ENCODE measurements around the gene ZXDC.

The ZXDC gene, protein sequence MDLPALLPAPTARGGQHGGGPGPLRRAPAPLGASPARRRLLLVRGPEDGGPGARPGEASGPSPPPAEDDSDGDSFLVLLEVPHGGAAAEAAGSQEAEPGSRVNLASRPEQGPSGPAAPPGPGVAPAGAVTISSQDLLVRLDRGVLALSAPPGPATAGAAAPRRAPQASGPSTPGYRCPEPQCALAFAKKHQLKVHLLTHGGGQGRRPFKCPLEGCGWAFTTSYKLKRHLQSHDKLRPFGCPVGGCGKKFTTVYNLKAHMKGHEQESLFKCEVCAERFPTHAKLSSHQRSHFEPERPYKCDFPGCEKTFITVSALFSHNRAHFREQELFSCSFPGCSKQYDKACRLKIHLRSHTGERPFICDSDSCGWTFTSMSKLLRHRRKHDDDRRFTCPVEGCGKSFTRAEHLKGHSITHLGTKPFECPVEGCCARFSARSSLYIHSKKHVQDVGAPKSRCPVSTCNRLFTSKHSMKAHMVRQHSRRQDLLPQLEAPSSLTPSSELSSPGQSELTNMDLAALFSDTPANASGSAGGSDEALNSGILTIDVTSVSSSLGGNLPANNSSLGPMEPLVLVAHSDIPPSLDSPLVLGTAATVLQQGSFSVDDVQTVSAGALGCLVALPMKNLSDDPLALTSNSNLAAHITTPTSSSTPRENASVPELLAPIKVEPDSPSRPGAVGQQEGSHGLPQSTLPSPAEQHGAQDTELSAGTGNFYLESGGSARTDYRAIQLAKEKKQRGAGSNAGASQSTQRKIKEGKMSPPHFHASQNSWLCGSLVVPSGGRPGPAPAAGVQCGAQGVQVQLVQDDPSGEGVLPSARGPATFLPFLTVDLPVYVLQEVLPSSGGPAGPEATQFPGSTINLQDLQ

DNA sequence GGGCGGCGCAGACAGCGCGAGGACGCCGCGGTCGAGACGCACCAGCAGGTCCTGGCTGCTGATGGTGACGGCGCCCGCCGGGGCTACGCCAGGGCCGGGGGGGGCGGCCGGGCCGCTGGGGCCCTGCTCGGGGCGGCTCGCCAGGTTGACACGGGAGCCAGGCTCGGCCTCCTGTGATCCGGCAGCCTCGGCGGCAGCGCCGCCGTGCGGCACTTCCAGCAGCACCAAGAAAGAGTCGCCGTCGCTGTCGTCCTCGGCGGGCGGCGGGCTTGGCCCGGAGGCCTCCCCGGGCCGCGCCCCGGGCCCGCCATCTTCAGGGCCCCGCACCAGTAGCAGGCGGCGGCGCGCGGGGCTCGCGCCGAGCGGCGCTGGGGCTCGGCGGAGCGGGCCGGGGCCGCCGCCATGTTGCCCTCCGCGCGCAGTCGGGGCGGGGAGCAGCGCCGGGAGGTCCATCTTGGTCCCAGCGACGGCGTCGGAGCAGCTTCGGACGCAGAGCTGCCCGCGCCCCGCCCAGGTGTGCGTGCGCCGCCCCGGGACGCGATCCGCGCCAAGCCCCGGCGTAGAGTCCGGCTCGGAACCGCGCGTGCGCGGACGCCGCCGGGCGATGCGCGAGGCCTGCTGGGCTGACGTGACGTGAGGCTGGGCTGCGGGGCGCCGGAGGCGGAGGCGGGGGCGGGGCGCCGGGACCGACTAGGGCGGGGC is at the start of gene ZXDC:
ZXDC (minus strand) TSS at position 479 of the 702 bp plus-strand sequence; CDS start at position 453, 26 bp downstream.
- Histone ChIP-seq H3K9me3 (ENCODE audit: low read length) (no peaks in the 10 kb centered on the region), H3K4me1 (ENCODE audit: insufficient read depth, low read length) (peaks cover 38% of the 10 kb centered on the region), H3K27ac (ENCODE audit: low read depth, low read length) (peak within 1 kb of the TSS; percentile 87), H3K9ac (ENCODE audit: low read length) (peak within 1 kb of the TSS; percentile 71), H3K36me3 (ENCODE audit: insufficient read depth, low read length) (peaks cover 18% of the 10 kb centered on the region), H3K4me3 (ENCODE audit: low read depth in 1 of 2, low read length in 2 of 2) (peak within 1 kb of the TSS; percentile 67 to 88), H3K27me3 (ENCODE audit: control insufficient read depth in 1 of 2, insufficient read depth in 2 of 2, low read length in 2 of 2) (no peaks in the 10 kb centered on the region)

DNA sequence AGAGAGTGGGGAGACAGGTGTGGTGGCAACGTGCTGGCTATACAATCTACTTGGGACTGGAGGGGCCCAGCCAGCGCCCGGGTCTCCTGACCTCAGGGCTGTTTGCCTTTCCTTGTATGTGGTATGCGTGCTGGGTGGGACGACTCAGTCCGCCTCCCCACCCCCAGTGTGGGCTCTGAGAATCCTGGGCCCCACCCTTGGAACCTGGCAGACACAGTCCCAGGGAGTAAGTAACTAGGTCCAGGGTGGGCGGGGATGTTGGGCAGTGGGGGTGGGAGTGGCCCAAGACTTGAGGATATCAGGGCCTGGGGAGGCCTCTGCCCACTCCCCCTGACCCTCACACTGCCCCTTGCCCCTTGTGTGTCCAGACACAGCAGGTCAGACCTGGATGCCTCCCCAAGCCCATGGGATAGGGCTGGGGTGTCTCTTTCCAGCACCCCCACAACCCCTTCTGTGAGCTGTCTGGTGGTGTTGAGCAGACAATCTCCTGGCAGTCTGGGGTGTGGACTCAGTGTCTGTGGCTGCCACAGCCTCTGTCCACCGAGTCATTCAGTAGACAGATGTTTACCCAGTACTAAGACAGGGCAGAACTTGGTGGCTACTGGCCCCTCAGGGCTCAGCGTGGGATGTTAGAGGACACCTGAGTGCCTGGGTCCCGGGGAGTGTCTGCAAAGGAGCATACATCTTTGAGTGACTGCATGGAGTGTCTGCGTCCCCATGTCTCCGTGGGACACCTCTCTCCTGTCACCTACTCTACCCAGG is 49.6 kb upstream of the ZXDC start:
- Histone ChIP-seq H3K4me1 (ENCODE audit: insufficient read depth, low read length) (peaks cover 4% of the 10 kb centered on the region), H3K4me3 (ENCODE audit: low read depth in 1 of 2, low read length in 2 of 2) (no peak overlapping the region), H3K9me3 (ENCODE audit: low read length) (no peaks in the 10 kb centered on the region), H3K27ac (ENCODE audit: low read depth, low read length) (no peak overlapping the region), H3K9ac (ENCODE audit: low read length) (no peak overlapping the region), H3K27me3 (ENCODE audit: control insufficient read depth in 1 of 2, insufficient read depth in 2 of 2, low read length in 2 of 2) (peaks cover 9 to 16% of the 10 kb centered on the region in 2 donors), H3K36me3 (ENCODE audit: insufficient read depth, low read length) (no peaks in the 10 kb centered on the region)

DNA sequence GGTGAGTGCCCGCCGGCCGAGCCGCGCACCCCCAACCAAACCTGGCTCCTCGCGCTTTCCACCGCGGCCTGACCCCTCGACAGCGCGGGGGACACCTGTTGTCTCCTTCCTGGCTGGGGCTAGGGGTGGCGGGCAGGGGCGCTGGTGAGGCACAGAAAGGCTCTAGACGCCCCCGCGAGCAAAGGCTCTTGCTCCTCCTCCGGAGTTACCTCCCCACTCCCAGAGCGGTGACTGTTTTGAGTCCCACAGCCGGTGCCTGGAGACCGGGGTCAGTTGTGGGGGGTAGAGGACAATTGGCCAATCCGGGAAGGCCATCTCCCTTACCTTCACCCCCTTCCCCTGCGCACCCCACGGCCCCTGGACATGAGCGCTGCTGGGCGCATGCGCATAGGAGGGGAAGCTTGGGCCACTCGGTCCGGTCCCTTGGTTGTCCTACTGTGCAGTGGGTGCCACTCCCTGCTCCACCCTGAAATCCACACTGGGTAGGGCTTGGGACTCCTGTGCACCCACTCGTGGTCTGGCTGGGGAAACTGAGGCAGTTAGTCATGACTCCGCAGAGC is 48.8 kb upstream of the ZXDC start:
- H3K9me3 ChIP-seq (ENCODE audit: low read length) = no peaks in the 10 kb centered on the region
- peak overlapping the region in 1 of 2 donors; percentile 32 for H3K4me3 ChIP-seq (ENCODE audit: low read depth in 1 of 2, low read length in 2 of 2)

DNA sequence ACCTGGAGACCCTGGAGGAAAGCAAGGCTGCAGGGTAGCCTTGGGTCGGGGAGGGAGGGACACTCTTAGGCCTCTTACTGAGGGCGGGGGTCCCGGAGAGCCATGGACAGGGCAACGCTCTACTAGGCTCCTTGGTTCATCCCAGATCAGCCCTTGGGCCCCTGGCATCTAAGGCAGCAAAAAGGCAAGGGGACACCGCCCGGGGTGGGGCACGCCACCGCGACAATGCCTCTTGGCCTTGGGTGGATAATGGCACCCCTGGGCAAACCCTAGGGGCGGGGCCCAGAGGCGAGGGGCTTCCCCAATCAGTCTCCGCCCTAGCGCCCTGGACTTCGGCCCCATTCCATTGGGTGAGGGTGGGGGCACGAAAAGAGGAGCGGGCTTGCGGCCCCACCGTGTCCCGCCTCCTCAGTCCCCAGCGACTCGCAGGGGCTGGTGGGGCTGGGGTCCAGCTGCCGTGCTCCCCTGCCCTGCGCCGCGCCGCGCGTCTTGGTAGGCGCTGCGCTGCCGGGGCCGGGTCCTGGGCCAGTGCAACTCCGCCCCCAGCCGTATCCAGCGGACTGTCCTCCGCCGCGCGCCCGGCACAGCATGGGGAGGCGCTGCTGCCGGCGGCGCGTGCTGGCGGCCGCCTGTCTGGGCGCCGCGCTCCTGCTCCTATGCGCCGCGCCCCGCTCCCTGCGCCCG is 48.2 kb upstream of the ZXDC start, which contains the start of gene CHST13:
CHST13 (plus strand) TSS at position 411 of the 684 bp plus-strand sequence; CDS start at position 589, 178 bp downstream.
- Histone ChIP-seq H3K9me3 (ENCODE audit: low read length) (no peaks in the 10 kb centered on the region), H3K27me3 (ENCODE audit: control insufficient read depth in 1 of 2, insufficient read depth in 2 of 2, low read length in 2 of 2) (peaks cover 9 to 16% of the 10 kb centered on the region in 2 donors), H3K27ac (ENCODE audit: low read depth, low read length) (no peak within 1 kb of the TSS), H3K36me3 (ENCODE audit: insufficient read depth, low read length) (no peaks in the 10 kb centered on the region), H3K4me3 (ENCODE audit: low read depth in 1 of 2, low read length in 2 of 2) (peak within 1 kb of the TSS in 1 of 2 donors; percentile 32), H3K4me1 (ENCODE audit: insufficient read depth, low read length) (peaks cover 4% of the 10 kb centered on the region), H3K9ac (ENCODE audit: low read length) (no peak within 1 kb of the TSS)

More for the DNA sequence above, 48.8 kb upstream of the ZXDC start:
- Histone ChIP-seq H3K9ac (ENCODE audit: low read length) (no peak overlapping the region), H3K27ac (ENCODE audit: low read depth, low read length) (no peak overlapping the region), H3K36me3 (ENCODE audit: insufficient read depth, low read length) (no peaks in the 10 kb centered on the region), H3K4me1 (ENCODE audit: insufficient read depth, low read length) (peaks cover 4% of the 10 kb centered on the region), H3K27me3 (ENCODE audit: control insufficient read depth in 1 of 2, insufficient read depth in 2 of 2, low read length in 2 of 2) (peaks cover 9 to 16% of the 10 kb centered on the region in 2 donors)

DNA sequence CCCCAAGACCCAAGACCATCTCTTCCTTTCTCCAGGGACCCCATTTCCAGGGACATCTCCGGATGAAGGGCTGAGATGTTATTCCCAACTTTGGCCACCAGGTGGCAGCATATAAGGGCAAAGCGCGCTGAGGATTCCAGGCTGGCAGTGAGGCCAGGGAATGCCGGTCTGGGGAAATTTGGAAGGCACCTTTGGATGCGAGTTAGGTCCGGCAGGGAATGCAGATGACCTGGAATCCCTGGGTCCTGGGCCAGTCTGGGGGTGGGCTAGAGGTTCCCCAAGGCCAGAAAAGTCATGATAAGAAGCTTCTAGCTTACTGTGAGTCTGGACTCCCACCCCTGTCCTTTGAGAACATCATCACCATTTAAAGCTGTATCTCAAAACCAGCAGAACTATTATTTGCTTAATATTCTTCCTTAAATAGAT is 46.7 kb upstream of the ZXDC start:
- Histone ChIP-seq H3K9ac (ENCODE audit: low read length) (no peak overlapping the region), H3K4me1 (ENCODE audit: insufficient read depth, low read length) (peaks cover 4% of the 10 kb centered on the region), H3K4me3 (ENCODE audit: low read depth in 1 of 2, low read length in 2 of 2) (no peak overlapping the region), H3K27me3 (ENCODE audit: control insufficient read depth in 1 of 2, insufficient read depth in 2 of 2, low read length in 2 of 2) (peaks cover 9 to 22% of the 10 kb centered on the region in 2 donors), H3K36me3 (ENCODE audit: insufficient read depth, low read length) (no peaks in the 10 kb centered on the region), H3K9me3 (ENCODE audit: low read length) (no peaks in the 10 kb centered on the region), H3K27ac (ENCODE audit: low read depth, low read length) (no peak overlapping the region)

DNA sequence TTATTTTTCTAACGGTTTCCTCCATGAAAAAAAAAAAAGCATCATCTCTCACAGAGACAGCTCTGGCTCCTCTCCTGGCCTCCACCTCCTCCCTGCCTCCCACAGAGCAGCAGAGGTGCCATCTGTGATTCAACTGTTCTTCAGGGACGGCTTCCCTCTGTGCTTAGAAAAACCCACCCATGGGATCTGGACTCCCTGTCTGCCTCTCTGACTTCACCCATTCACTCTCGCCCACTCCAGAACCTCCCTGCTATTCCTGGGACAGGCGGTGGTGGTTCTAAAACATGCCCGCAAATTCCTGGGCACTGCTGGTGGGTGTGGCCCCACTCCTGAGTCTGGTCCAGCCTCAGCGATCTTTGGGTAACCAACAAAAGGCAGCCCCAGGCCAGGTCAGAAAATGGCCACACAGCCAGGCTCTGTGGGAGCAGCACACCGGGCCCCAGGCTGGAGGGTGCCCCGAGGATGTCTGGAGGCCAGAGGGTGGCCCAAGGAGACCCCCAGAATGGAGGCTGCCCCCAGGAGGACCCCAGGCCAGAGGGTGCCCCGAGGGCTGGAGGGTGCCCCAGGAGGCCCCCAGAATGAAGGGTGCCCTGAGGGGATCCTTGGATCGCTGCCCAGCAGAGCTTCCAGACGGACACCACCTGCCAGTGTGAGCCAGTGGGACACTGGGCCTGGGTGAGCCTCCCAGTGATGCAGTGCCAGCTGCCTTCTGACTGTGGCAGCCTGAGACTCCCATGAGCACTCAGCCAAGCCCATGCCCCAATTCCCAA is 45.6 kb upstream of the ZXDC start:
- peaks cover 4% of the 10 kb centered on the region for H3K4me1 ChIP-seq (ENCODE audit: insufficient read depth, low read length)
- H3K27me3 ChIP-seq (ENCODE audit: control insufficient read depth in 1 of 2, insufficient read depth in 2 of 2, low read length in 2 of 2) = peaks cover 9 to 22% of the 10 kb centered on the region in 2 donors
- no peak overlapping the region for H3K9ac ChIP-seq (ENCODE audit: low read length)
- no peaks in the 10 kb centered on the region for H3K36me3 ChIP-seq (ENCODE audit: insufficient read depth, low read length)
- H3K9me3 ChIP-seq (ENCODE audit: low read length) = no peaks in the 10 kb centered on the region
- H3K27ac ChIP-seq (ENCODE audit: low read depth, low read length) = no peak overlapping the region
- no peak overlapping the region for H3K4me3 ChIP-seq (ENCODE audit: low read depth in 1 of 2, low read length in 2 of 2)

DNA sequence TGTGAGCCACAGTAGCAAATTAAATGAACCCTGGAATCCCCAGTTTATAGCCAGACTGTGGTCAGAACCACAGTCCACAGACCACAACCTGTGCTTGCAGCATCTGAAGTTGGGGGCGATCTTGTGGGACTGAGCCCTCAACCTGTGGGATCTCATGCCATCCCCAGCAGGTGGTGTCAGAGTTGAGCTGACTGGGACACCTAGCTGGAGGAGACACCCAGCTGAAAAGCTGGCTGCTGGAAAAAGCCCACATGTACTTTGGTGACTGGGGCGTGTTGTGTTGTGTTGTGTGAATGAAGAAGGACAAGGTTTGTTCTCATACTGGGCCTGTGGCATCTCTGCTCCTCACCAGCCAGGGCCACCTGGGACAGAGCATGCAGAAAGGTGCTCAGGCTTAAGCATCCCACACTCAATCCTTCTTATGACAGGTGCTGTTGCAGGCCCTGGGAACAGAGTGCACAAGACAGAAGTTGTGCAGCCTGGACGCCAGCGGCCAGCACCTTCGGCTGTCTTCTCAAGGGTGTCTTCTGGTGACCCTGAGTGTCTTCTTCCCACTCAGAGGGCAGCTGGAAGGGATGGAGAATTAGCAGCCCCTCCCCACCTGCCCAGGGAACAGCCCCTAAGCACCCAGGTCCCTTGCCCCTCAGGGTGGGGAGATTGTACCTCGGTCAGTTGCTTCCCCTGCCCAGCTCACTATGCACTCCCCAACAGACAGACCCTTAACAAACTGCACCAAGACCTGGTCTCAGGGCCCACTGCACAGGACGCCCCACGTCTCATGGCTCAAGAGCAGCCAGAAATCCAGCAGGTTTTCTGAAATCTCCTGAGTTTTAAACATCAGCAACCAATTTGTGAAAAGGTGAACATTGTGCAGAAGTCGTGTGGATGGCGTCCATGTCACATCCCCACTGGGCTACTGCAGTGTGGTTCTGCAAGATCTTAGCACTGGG is 44.1 kb upstream of the ZXDC start:
- Histone ChIP-seq H3K36me3 (ENCODE audit: insufficient read depth, low read length) (no peaks in the 10 kb centered on the region), H3K4me3 (ENCODE audit: low read depth in 1 of 2, low read length in 2 of 2) (no peak overlapping the region), H3K27me3 (ENCODE audit: control insufficient read depth in 1 of 2, insufficient read depth in 2 of 2, low read length in 2 of 2) (peaks cover 9 to 19% of the 10 kb centered on the region in 2 donors), H3K27ac (ENCODE audit: low read depth, low read length) (no peak overlapping the region), H3K4me1 (ENCODE audit: insufficient read depth, low read length) (peaks cover 3% of the 10 kb centered on the region), H3K9ac (ENCODE audit: low read length) (no peak overlapping the region), H3K9me3 (ENCODE audit: low read length) (no peaks in the 10 kb centered on the region)

DNA sequence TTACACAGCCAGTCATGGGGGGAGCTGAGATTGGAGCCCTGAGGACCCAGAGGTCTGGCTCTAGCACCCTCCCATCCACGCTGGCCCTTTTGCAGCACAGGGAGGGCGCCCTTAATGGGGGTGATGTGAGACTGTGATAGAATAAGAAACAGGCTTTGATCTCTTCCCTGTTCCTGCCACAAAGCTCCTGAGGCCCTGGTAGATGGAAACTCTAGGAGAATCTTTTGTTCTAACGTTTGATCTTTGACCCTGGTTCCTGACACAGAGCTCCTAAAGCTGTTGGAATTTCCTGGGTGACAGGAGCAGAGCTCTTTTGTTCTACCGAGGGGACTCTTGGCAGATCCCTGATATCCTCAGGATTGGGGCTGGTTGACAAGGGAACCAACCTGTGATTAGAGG is 43.1 kb upstream of the ZXDC start:
- H3K27me3 ChIP-seq (ENCODE audit: control insufficient read depth in 1 of 2, insufficient read depth in 2 of 2, low read length in 2 of 2) = peaks cover 9 to 11% of the 10 kb centered on the region in 2 donors
- no peak overlapping the region for H3K4me3 ChIP-seq (ENCODE audit: low read depth in 1 of 2, low read length in 2 of 2)
- no peak overlapping the region for H3K27ac ChIP-seq (ENCODE audit: low read depth, low read length)
- no peaks in the 10 kb centered on the region for H3K36me3 ChIP-seq (ENCODE audit: insufficient read depth, low read length)
- no peak overlapping the region for H3K9ac ChIP-seq (ENCODE audit: low read length)
- no peaks in the 10 kb centered on the region for H3K9me3 ChIP-seq (ENCODE audit: low read length)
- H3K4me1 ChIP-seq (ENCODE audit: insufficient read depth, low read length) = no peaks in the 10 kb centered on the region
